K562 (cell line): Measurements from ENCODE around the gene NOTO. TPM values are rescaled to one million over a fixed set of nuclear protein-coding genes. Genes with fewer than 3 reads are reported as not detected.

Source experiments
- ATAC-seq: fragments of 200-7000 bp; cut with Tn5 transposase; 3 replicates; pipeline ENCODE4 v1.9.1; 2020; ENCODE audit warnings: moderate library complexity
- BruUV-seq: library from RNA; stranded (reverse); fragments of 400-500 nt; replicated peaks from 2 replicates; lab custom pipeline; 2021; lab: Mats Ljungman, UMichigan
- CTCF ChIA-PET: fragments of 300-600 bp; formaldehyde crosslinking; extraction: SDS; loops from one replicate; lab custom pipeline; 2021; ENCODE audit warnings: low intra/inter-chr PET ratio; lab: Yijun Ruan, JAX
- POLR2A ChIA-PET: fragments of 300-600, 350-650 bp; sonication (Branson Sonifier 250); formaldehyde crosslinking; extraction: SDS; loops from one replicate; lab custom pipeline; 2021; ENCODE audit warnings: antibody characterized with exemption, inconsistent platforms; lab: Yijun Ruan, JAX
- DNase-seq, 4 experiments: peaks; one replicate each; pipeline versions ENCODE4 v3.0.0 to v3.0.0-alpha.2; 2011 to 2018; ENCODE audit warnings: low spot score in 3 of 4, mixed read lengths in 3 of 4; ENCODE audit errors: extremely low read depth in 1 of 4
- FAIRE-seq: peaks from 2 replicates; lab custom pipeline; 2011; peaks lifted over from hg19 to GRCh38; lab: Jason Lieb, UNC
- H2AFZ ChIP-seq: 2 replicates; pipeline ENCODE4 v1.6.0; 2011; ENCODE audit warnings: low read depth, low read length, control low read depth, inconsistent platforms
- H3K27ac ChIP-seq: fragments of 200-600 bp; 3 replicates; pipeline ENCODE4 v1.8.0; 2011; ENCODE audit warnings: low read depth, mild to moderate bottlenecking, control low read depth, inconsistent platforms, low read length, moderate library complexity, mixed read lengths; ENCODE audit errors: extremely low read depth
- H3K27me3 ChIP-seq, 2 experiments: fragments of 300-600 bp in 1 of 2; 2 replicates in 1 of 2; 3 replicates in 1 of 2; pipeline versions ENCODE4 v1.6.0 to v1.8.0; 2011; ENCODE audit warnings: inconsistent platforms in 2 of 2, low read length in 2 of 2, mild to moderate bottlenecking in 1 of 2, mixed read lengths in 1 of 2, moderate library complexity in 1 of 2; ENCODE audit not compliant: control insufficient read depth in 2 of 2, insufficient read depth in 2 of 2
- H3K36me3 ChIP-seq: fragments of 300-600 bp; 3 replicates; pipeline ENCODE4 v1.8.0; 2011; ENCODE audit warnings: mild to moderate bottlenecking, low read length, inconsistent platforms; ENCODE audit not compliant: control insufficient read depth, insufficient read depth
- H3K4me1 ChIP-seq, 2 experiments: fragments of 200-600 bp in 1 of 2; replicated peaks in 1 of 2; 2 replicates in 1 of 2; 3 replicates in 1 of 2; pipeline versions ENCODE4 v1.5.1 to v1.8.0; 2011; ENCODE audit warnings: inconsistent platforms in 2 of 2, low read length in 2 of 2, mild to moderate bottlenecking in 1 of 2, mixed read lengths in 1 of 2, moderate library complexity in 1 of 2; ENCODE audit not compliant: control insufficient read depth in 2 of 2, insufficient read depth in 2 of 2
- H3K4me2 ChIP-seq: 2 replicates; pipeline ENCODE4 v1.6.1; 2011; ENCODE audit warnings: low read length, control low read depth, inconsistent platforms, mixed read lengths; ENCODE audit not compliant: insufficient read depth
- H3K4me3 ChIP-seq: fragments of 200-600 bp; sonication (generic), shearing (Covaris generic); 2 replicates; pipeline ENCODE4 v1.5.1; 2016; ENCODE audit warnings: control low read depth, inconsistent platforms
- H3K79me2 ChIP-seq: fragments of 200-600 bp; 3 replicates; pipeline ENCODE4 v1.8.0; 2011; ENCODE audit warnings: low read length, inconsistent platforms; ENCODE audit not compliant: control insufficient read depth, insufficient read depth
- H3K9ac ChIP-seq, 2 experiments: 2 replicates each; pipeline versions ENCODE4 v1.6.0 to v1.6.1; 2011; ENCODE audit warnings: low read depth in 2 of 2, low read length in 2 of 2, control low read depth in 1 of 2, inconsistent platforms in 1 of 2, mild to moderate bottlenecking in 1 of 2, mixed read lengths in 1 of 2; ENCODE audit not compliant: insufficient read depth in 1 of 2
- H3K9me1 ChIP-seq: one replicate; pipeline ENCODE4 v1.6.0; 2011; ENCODE audit warnings: inconsistent platforms, mild to moderate bottlenecking, low read length, moderate library complexity; ENCODE audit not compliant: control insufficient read depth, insufficient read depth
- H3K9me3 ChIP-seq: replicated peaks from 2 replicates; pipeline ENCODE4 v1.5.1; 2011; ENCODE audit warnings: low read depth, low read length, inconsistent platforms; ENCODE audit not compliant: control insufficient read depth, insufficient read depth
- H4K20me1 ChIP-seq: replicated peaks from 2 replicates; pipeline ENCODE4 v1.6.1; 2011; ENCODE audit warnings: low read length, inconsistent platforms, mixed read lengths; ENCODE audit not compliant: control insufficient read depth, insufficient read depth
- ETV5 ChIP-seq: sonication (generic); formaldehyde crosslinking; IDR thresholded peaks from 2 replicates; pipeline ENCODE4 v1.4.0; 2020; ENCODE audit warnings: low read depth, mild to moderate bottlenecking, missing genetic modification reagents
- HIVEP1 ChIP-seq: fragments of 250-450 bp; sonication (Bioruptor Pico); IDR thresholded peaks from 2 replicates; pipeline ENCODE4 v1.4.0; 2020; ENCODE audit warnings: mild to moderate bottlenecking
- PURB ChIP-seq: sonication (generic); formaldehyde crosslinking; IDR thresholded peaks from 2 replicates; pipeline ENCODE4 v1.9.0; 2021; ENCODE audit warnings: low read depth, mild to moderate bottlenecking, missing genetic modification reagents
- RAD51 ChIP-seq: fragments of 450-650 bp; IDR thresholded peaks from 2 replicates; pipeline ENCODE4 v1.7.1; 2016; ENCODE audit warnings: low read depth, mild to moderate bottlenecking, borderline replicate concordance
- RBM14 ChIP-seq: fragments of 200-400 bp; formaldehyde crosslinking; IDR thresholded peaks from 2 replicates; pipeline ENCODE4 v1.6.1; 2018; ENCODE audit warnings: low read depth, mild to moderate bottlenecking, low read length, moderate library complexity, borderline replicate concordance; ENCODE audit not compliant: insufficient read depth
- SRSF9 ChIP-seq: fragments of 200-400 bp; formaldehyde crosslinking; IDR thresholded peaks from 2 replicates; pipeline ENCODE4 v1.6.1; 2017; ENCODE audit warnings: low read depth, low read length, borderline replicate concordance
- ZBTB7A ChIP-seq: IDR thresholded peaks from 2 replicates; pipeline ENCODE4 v1.6.1; 2011; ENCODE audit warnings: low read depth, mild to moderate bottlenecking, low read length, moderate library complexity, borderline replicate concordance; ENCODE audit not compliant: control insufficient read depth
- ZNF24 ChIP-seq: fragments of 450-650 bp; IDR thresholded peaks from 2 replicates; pipeline ENCODE4 v1.6.1; 2016
- ZNF780A ChIP-seq: fragments of 250-450 bp; sonication (Bioruptor Pico); IDR thresholded peaks from 2 replicates; pipeline ENCODE4 v1.5.0; 2021; ENCODE audit warnings: mild to moderate bottlenecking
- WGBS: fragments of 100-300 bp; shearing (Covaris generic); methylation state at CpG from one replicate; pipeline ENCODE4 v1.1.6; 2016; ENCODE audit warnings: low coverage, mixed read lengths; ENCODE audit not compliant: insufficient coverage; ENCODE audit errors: missing lambda C conversion rate; 5-methylcytosine and 5-hydroxymethylcytosine counted together
- in situ Hi-C: fragments of 300-500 bp; cut with MboI; formaldehyde crosslinking; loops from 4 replicates; pipeline ENCODE4 v1.15.0; 2018; ENCODE audit warnings: inconsistent platforms, mixed read lengths
- intact Hi-C: fragments of 100-400 bp; cut with micrococcal nuclease; formaldehyde crosslinking; loops from 2 replicates; pipeline ENCODE4 v1.14.2; 2022
- polyA plus RNA-seq, 8 experiments: library from polyadenylated mRNA; depleted of rRNA in 4 of 8; stranded (reverse) in 5 of 8; unstranded in 3 of 8; fragments of >200 nt; fragmentation: Nextera tagmentation in 2 of 8; fragmentation: Illumina TruSeq in 1 of 8; extraction: Ambion mirVana in 2 of 8; extraction: Trizol in 1 of 8; gene quantifications; 2 replicates each; pipeline versions ENCODE4 v1.2.1 to v1.2.3, GENCODE V29; 2011 to 2014; ENCODE audit warnings: inconsistent platforms in 1 of 8, missing spikeins in 1 of 8
- total RNA-seq, 7 experiments: library from RNA; depleted of rRNA in 6 of 7; stranded (reverse); fragments of >200 nt in 6 of 7; fragmentation: Illumina TruSeq in 2 of 7; extraction: Trizol in 2 of 7; gene quantifications; 2 replicates each; pipeline versions ENCODE4 v1.2.1 to v1.2.3, GENCODE V29; 2011 to 2021; ENCODE audit warnings: low replicate concordance in 1 of 7
- TF ChIP-seq, protein P1 (sequence below): fragments of 450-650 bp; formaldehyde crosslinking; IDR thresholded peaks from 2 replicates; pipeline ENCODE4 v1.4.0; 2022; ENCODE audit warnings: mild to moderate bottlenecking, moderate library complexity
- TF ChIP-seq, protein P2 (sequence below): sonication (generic); formaldehyde crosslinking; IDR thresholded peaks from 2 replicates; pipeline ENCODE4 v1.8.0; 2022; ENCODE audit warnings: mild to moderate bottlenecking, low read depth, missing genetic modification reagents
- TF ChIP-seq, protein P3 (sequence below): fragments of 450-650 bp; IDR thresholded peaks from 2 replicates; pipeline ENCODE4 v1.6.1; 2016; ENCODE audit warnings: missing biosample characterization, missing genetic modification characterization
- TF ChIP-seq, protein P4 (sequence below): fragments of 250-450 bp; sonication (Bioruptor Pico); IDR thresholded peaks from 2 replicates; pipeline ENCODE4 v1.8.0; 2022; ENCODE audit warnings: moderate library complexity, mild to moderate bottlenecking, inconsistent platforms
- TF ChIP-seq, protein P5 (sequence below): fragments of 250-450 bp; sonication (Bioruptor Pico); IDR thresholded peaks from 2 replicates; pipeline ENCODE4 v1.8.0; 2022; ENCODE audit warnings: inconsistent platforms, mild to moderate bottlenecking, moderate library complexity, borderline replicate concordance

NOTO gene
- total and polyA plus RNA-seq, 9 of the 15 experiments (the other 6 are each of a cell fraction or from before 2014, with no cell fraction given) = not detected

DNA sequence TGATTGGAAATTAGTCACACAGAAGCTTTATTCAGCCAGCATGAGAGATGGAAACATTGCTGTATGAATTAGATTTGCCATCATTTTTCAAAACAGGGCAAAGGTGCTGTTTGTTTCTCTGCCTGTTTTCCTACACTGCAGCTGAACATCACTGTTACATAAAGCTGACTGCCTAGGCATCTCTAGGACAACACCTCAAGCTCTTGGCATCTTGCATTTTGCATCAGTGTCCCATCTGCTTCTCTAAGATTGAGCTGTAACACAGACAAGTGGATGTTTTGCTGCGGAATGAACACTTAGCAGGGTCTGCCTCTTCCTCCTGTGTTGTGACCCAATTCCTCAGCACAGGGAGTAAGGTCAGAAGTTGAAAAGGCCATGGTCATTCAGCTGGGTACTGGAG, 36.6 kb downstream of the NOTO start:
- 100% methylated on average over 1 of the region's 1 CpG for WGBS
- FAIRE-seq = no peak
- Histone ChIP-seq H4K20me1 (peaks cover 55% of the 10 kb centered on the region), H3K27me3 (no peaks in the 10 kb centered on the region), H3K9ac (no peak overlapping the region), H3K4me3 (no peak overlapping the region), H3K9me1 (peaks cover 11% of the 10 kb centered on the region), H3K27ac (no peak overlapping the region), H3K36me3 (peaks cover 84% of the 10 kb centered on the region), H3K79me2 (peaks cover 90% of the 10 kb centered on the region), H3K9me3 (no peaks in the 10 kb centered on the region), H3K4me1 (peaks cover 2 to 25% of the 10 kb centered on the region in 2 experiments; a peak in 3 of 5 replicates), H2AFZ (no peak overlapping the region), H3K4me2 (no peak overlapping the region)
- CTCF ChIA-PET = no interaction called here
- intact Hi-C loops (no loop called here), in situ Hi-C loops (no loop called here)
- DNase-seq = no peak
- BruUV-seq = no TSS peak
- no peak for ATAC-seq
- POLR2A ChIA-PET = interaction anchor here (0.7 to 1.4 kb wide), 5 partner anchors 8 to 307 kb away, joined by 3 to 6 read pairs (median 4); no protein-coding TSS in a partner anchor
- no peak for TF ChIP-seq ETV5
- no peak for TF ChIP-seq ZNF24
- TF ChIP-seq, protein P1, sequence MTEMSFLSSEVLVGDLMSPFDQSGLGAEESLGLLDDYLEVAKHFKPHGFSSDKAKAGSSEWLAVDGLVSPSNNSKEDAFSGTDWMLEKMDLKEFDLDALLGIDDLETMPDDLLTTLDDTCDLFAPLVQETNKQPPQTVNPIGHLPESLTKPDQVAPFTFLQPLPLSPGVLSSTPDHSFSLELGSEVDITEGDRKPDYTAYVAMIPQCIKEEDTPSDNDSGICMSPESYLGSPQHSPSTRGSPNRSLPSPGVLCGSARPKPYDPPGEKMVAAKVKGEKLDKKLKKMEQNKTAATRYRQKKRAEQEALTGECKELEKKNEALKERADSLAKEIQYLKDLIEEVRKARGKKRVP = no peak
- no peak for TF ChIP-seq HIVEP1 (CRISPR knock-in tag)
- TF ChIP-seq RBM14 = no peak
- TF ChIP-seq PURB = no peak
- TF ChIP-seq, protein P2, sequence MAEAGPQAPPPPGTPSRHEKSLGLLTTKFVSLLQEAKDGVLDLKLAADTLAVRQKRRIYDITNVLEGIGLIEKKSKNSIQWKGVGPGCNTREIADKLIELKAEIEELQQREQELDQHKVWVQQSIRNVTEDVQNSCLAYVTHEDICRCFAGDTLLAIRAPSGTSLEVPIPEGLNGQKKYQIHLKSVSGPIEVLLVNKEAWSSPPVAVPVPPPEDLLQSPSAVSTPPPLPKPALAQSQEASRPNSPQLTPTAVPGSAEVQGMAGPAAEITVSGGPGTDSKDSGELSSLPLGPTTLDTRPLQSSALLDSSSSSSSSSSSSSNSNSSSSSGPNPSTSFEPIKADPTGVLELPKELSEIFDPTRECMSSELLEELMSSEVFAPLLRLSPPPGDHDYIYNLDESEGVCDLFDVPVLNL (CRISPR knock-in tag) = no peak
- TF ChIP-seq, protein P3, sequence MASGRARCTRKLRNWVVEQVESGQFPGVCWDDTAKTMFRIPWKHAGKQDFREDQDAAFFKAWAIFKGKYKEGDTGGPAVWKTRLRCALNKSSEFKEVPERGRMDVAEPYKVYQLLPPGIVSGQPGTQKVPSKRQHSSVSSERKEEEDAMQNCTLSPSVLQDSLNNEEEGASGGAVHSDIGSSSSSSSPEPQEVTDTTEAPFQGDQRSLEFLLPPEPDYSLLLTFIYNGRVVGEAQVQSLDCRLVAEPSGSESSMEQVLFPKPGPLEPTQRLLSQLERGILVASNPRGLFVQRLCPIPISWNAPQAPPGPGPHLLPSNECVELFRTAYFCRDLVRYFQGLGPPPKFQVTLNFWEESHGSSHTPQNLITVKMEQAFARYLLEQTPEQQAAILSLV (tag) = no peak
- TF ChIP-seq, protein P4, sequence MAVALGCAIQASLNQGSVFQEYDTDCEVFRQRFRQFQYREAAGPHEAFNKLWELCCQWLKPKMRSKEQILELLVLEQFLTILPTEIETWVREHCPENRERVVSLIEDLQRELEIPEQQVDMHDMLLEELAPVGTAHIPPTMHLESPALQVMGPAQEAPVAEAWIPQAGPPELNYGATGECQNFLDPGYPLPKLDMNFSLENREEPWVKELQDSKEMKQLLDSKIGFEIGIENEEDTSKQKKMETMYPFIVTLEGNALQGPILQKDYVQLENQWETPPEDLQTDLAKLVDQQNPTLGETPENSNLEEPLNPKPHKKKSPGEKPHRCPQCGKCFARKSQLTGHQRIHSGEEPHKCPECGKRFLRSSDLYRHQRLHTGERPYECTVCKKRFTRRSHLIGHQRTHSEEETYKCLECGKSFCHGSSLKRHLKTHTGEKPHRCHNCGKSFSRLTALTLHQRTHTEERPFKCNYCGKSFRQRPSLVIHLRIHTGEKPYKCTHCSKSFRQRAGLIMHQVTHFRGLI (CRISPR knock-in tag) = no peak
- no peak for TF ChIP-seq ZBTB7A
- TF ChIP-seq SRSF9 = no peak
- no peak for TF ChIP-seq RAD51
- TF ChIP-seq, protein P5, sequence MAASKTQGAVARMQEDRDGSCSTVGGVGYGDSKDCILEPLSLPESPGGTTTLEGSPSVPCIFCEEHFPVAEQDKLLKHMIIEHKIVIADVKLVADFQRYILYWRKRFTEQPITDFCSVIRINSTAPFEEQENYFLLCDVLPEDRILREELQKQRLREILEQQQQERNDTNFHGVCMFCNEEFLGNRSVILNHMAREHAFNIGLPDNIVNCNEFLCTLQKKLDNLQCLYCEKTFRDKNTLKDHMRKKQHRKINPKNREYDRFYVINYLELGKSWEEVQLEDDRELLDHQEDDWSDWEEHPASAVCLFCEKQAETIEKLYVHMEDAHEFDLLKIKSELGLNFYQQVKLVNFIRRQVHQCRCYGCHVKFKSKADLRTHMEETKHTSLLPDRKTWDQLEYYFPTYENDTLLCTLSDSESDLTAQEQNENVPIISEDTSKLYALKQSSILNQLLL (CRISPR knock-in tag) = no peak
- TF ChIP-seq ZNF780A (CRISPR knock-in tag) = no peak
